ENCODE data around the gene SLC38A11.

Gene SLC38A11

GRCh38 chr2:164913640-164914350 lies 41.5 kb downstream of the SLC38A11 start:
- peaks cover 48% of the 10 kb centered on the region for H3K4me1 ChIP-seq (ENCODE audit: insufficient read depth, poor library complexity, severe bottlenecking)
- ATAC-seq (ENCODE audit: low read depth) (peak; percentile 41; the same call in 2 of the 3 replicates), DNase-seq (ENCODE audit: low spot score) (no peak)
- H3K9me3 ChIP-seq (ENCODE audit: severe bottlenecking) = no peaks in the 10 kb centered on the region
- H3K36me3 ChIP-seq (ENCODE audit: low read depth) = no peaks in the 10 kb centered on the region
- TF ChIP-seq, protein P1, sequence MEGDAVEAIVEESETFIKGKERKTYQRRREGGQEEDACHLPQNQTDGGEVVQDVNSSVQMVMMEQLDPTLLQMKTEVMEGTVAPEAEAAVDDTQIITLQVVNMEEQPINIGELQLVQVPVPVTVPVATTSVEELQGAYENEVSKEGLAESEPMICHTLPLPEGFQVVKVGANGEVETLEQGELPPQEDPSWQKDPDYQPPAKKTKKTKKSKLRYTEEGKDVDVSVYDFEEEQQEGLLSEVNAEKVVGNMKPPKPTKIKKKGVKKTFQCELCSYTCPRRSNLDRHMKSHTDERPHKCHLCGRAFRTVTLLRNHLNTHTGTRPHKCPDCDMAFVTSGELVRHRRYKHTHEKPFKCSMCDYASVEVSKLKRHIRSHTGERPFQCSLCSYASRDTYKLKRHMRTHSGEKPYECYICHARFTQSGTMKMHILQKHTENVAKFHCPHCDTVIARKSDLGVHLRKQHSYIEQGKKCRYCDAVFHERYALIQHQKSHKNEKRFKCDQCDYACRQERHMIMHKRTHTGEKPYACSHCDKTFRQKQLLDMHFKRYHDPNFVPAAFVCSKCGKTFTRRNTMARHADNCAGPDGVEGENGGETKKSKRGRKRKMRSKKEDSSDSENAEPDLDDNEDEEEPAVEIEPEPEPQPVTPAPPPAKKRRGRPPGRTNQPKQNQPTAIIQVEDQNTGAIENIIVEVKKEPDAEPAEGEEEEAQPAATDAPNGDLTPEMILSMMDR (IDR thresholded peaks at IDR 0.05; ENCODE audit: poor library complexity, severe bottlenecking) = peak; percentile 70
- no peaks in the 10 kb centered on the region for H3K27me3 ChIP-seq (ENCODE audit: insufficient read depth, poor library complexity, severe bottlenecking)
- peak overlapping the region; percentile 21 for H3K27ac ChIP-seq (ENCODE audit: poor library complexity, severe bottlenecking)
- H3K4me3 ChIP-seq (ENCODE audit: severe bottlenecking) = no peak overlapping the region

- no peaks in the 10 kb centered on the region for H3K27me3 ChIP-seq (ENCODE audit: insufficient read depth, poor library complexity, severe bottlenecking)
- H3K27ac ChIP-seq (ENCODE audit: poor library complexity, severe bottlenecking) = peak overlapping the region; percentile 21
- no peak overlapping the region for H3K4me3 ChIP-seq (ENCODE audit: severe bottlenecking)
Observed at GRCh38 chr2:164913011-164913410, 42.3 kb downstream of the SLC38A11 start.

DNA sequence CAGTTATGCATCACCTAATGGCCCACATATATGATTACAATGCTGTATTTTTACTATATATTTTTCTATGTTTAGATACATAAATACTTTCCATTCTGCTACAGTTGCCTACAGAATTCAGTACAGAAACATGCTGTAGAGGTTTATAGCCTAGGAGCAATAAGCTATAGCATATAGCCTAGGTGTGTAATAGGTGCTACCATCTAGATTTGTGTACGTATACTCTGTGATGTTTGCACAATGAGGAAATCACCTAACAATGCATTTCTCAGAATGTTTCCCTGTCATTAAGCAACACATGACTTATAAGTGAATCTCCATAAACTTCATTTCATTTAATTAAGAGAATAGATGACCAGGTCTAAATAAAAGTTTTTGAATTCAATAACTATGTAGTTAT lies 43.5 kb downstream of the SLC38A11 start:
- H3K27ac ChIP-seq (ENCODE audit: poor library complexity, severe bottlenecking) = no peak overlapping the region
- TF ChIP-seq, protein P1 (IDR thresholded peaks at IDR 0.05; ENCODE audit: poor library complexity, severe bottlenecking) = no peak
- no peaks in the 10 kb centered on the region for H3K36me3 ChIP-seq (ENCODE audit: low read depth)
- peaks cover 48% of the 10 kb centered on the region for H3K4me1 ChIP-seq (ENCODE audit: insufficient read depth, poor library complexity, severe bottlenecking)
- ATAC-seq (ENCODE audit: low read depth) (peak; percentile 24; the same call in 1 of the 3 replicates), DNase-seq (ENCODE audit: low spot score) (no peak)
- H3K9me3 ChIP-seq (ENCODE audit: severe bottlenecking) = no peaks in the 10 kb centered on the region
- no peaks in the 10 kb centered on the region for H3K27me3 ChIP-seq (ENCODE audit: insufficient read depth, poor library complexity, severe bottlenecking)
- no peak overlapping the region for H3K4me3 ChIP-seq (ENCODE audit: severe bottlenecking)

More at GRCh38 chr2:164913011-164913410, 42.3 kb downstream of the SLC38A11 start:
- H3K9me3 ChIP-seq (ENCODE audit: severe bottlenecking) = no peaks in the 10 kb centered on the region
- H3K4me1 ChIP-seq (ENCODE audit: insufficient read depth, poor library complexity, severe bottlenecking) = peaks cover 48% of the 10 kb centered on the region
- no peak for ATAC-seq (ENCODE audit: low read depth)
- H3K36me3 ChIP-seq (ENCODE audit: low read depth) = no peaks in the 10 kb centered on the region
- DNase-seq (ENCODE audit: low spot score) = no peak
- TF ChIP-seq, protein P1 (IDR thresholded peaks at IDR 0.05; ENCODE audit: poor library complexity, severe bottlenecking) = no peak

DNA sequence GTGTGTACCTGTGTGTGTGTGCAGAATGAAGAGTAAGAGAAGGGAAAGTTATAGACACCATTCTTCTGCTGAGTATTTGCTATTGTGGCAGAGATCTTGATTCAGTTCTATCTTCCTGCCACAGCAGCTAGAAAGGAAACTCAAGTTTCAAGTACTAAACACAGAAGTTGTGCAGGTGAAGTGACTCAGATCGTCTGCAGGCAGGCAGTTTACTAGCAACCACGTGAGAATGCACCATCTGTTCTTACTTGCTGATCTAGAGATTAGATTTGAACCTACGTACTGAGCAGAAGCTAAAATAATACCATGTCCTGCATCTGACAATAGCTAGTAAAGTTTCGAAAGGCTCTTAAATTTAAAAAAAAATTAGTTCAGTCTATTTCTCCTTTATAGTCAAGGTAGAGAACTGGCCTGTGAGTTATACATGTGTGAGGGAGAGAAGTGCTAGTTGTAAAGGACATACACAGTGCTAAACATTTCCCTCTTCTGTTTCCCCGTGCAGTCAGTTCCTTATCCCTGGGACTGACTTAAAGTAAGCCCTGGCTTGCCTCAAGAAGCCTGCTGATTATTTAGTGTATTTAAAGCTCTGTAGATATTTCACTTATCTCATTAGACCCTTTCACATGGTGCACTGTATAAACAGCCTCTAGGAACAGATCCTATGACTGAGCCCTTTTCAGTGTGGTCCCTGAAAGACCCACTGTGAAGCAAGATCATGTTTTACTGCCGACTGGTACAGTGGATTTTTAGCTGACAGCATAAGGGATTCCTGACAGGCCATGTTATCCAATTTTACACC lies 45.0 kb downstream of the SLC38A11 start:
- TF ChIP-seq, protein P1 (IDR thresholded peaks at IDR 0.05; ENCODE audit: poor library complexity, severe bottlenecking) = no peak
- H3K4me1 ChIP-seq (ENCODE audit: insufficient read depth, poor library complexity, severe bottlenecking) = peaks cover 48% of the 10 kb centered on the region
- peak; percentile 84 for ATAC-seq (ENCODE audit: low read depth)
- H3K27ac ChIP-seq (ENCODE audit: poor library complexity, severe bottlenecking) = peak overlapping the region; percentile 31
- H3K27me3 ChIP-seq (ENCODE audit: insufficient read depth, poor library complexity, severe bottlenecking) = no peaks in the 10 kb centered on the region
- no peaks in the 10 kb centered on the region for H3K36me3 ChIP-seq (ENCODE audit: low read depth)
- no peaks in the 10 kb centered on the region for H3K9me3 ChIP-seq (ENCODE audit: severe bottlenecking)
- no peak overlapping the region for H3K4me3 ChIP-seq (ENCODE audit: severe bottlenecking)
- no peak for DNase-seq (ENCODE audit: low spot score)

Data from RWPE2 (cell line).